Endometrial microvascular endothelial cells (primary cell): ENCODE measurements around the gene MAN1C1. TPM values are rescaled to one million over a fixed set of nuclear protein-coding genes. Genes with fewer than 3 reads are reported as not detected.
"Not testable (repeated sequence)": the region's sequence is repeated elsewhere in the genome, so short reads cannot be mapped to it uniquely, and the experiment has no call there.

Source experiments
- in situ Hi-C: cut with HindIII; loops from 2 replicates; pipeline ENCODE4 v1.10.0; 2017; ENCODE audit warnings: low sequenced_read_pairs, low pct_unique_long_range_greater_than_20kb; ENCODE audit errors: inconsistent ontology term
- total RNA-seq: library from RNA; depleted of rRNA; stranded (reverse); fragments of >200 nt; gene quantifications from one replicate; pipeline ENCODE4 v1.2.3, GENCODE V29; 2015; ENCODE audit errors: inconsistent ontology term

Gene MAN1C1
- total RNA-seq, 1 donor from 2014 or later = not detected

DNA sequence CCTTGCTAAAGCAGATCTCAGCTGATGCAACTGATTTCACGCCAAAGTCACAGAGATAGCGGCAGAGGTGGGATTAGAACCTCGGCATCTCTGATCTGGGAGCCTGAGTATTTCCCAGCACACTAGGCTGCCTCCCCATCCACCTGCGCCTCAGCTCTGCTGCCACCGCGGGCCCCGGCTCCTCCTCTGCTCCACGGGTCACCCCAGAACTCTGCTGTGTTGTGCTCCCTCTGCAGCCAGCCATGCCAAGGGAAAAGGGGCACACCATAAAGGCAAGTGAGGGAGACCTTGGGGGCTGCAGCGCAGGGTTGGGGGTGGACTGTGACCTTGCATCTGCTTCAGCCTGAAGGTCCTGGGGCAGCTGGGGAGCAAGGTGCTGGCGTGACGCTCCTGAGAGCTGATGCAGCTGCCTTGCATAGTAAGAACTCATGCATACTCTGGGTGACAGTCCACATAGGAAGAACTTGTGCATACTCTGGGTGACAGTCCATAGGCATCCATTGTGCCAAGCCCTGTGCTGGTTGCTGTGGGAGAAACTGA, 68.7 kb downstream of the MAN1C1 start:
- in situ Hi-C loops = no loop called here

DNA sequence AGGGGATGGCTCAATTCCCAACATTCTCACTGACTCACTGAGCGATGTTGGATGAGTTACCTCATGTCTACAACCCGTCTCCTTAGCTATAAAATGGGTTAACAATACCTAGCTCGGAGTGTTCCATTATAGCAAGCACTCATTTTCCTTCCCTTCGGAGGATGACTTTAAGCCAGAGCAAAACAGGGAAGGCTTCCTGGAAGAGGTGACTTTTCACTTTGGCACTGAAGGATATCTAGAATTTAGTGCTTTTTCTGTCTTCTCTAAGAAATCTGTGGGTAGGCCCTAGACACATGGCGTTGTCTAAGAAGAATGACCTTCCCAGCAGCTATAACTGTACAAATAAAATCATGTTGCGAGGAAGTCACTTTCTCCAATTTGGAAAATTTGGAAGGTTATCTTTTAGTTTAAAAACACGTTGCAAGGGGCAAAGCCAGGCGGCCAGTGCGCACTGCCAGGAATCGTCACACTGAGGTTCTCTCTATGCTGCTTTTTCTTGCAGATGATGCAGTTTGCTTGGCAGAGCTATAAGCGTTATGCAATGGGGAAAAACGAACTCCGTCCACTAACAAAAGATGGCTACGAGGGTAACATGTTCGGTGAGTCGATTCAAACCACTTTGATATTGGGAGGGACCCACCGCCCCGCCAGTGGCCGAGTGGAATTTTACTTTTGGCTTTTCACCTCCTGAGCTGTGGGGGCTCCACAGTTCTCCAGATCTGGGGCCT, 69.5 kb downstream of the MAN1C1 start:
- in situ Hi-C loops = no loop called here

DNA sequence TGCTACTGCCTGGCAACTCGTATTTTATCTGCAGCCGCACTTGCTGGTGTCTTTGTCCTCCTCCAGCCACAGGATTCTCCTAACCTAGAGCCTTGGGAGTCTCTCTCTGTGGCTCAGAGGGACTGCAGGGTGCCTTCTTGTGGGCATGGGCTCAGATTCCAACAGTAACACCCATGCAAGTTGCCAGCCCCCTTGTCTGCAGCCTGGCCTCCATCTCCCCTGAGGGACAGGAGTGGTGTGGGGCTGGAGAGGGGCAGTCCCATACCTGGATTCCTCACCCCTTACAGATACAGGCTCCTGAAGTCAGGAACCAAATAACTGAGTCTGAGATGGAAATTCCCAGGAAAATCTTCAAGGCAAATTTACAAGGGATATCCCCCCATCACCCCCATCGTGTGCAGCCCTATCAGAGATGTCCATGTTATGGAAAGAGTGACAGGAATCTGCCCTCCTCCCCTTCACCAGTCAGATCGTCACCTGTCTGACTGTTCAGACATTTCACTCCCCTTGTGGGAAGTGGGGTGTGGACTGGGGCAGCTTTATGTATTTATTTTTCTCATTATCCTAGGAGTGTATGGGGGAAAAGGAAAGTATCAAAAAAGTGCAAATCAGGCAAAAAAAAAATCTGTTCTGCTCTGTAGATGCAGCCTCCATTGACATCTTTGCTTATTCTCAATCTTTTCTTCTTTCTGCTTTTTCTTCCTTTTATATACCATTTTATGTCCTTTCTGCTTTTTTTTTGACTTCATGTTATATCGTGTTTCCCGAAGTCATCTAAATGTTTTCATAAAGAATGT, 70.8 kb downstream of the MAN1C1 start:
- in situ Hi-C loops = no loop called here

DNA sequence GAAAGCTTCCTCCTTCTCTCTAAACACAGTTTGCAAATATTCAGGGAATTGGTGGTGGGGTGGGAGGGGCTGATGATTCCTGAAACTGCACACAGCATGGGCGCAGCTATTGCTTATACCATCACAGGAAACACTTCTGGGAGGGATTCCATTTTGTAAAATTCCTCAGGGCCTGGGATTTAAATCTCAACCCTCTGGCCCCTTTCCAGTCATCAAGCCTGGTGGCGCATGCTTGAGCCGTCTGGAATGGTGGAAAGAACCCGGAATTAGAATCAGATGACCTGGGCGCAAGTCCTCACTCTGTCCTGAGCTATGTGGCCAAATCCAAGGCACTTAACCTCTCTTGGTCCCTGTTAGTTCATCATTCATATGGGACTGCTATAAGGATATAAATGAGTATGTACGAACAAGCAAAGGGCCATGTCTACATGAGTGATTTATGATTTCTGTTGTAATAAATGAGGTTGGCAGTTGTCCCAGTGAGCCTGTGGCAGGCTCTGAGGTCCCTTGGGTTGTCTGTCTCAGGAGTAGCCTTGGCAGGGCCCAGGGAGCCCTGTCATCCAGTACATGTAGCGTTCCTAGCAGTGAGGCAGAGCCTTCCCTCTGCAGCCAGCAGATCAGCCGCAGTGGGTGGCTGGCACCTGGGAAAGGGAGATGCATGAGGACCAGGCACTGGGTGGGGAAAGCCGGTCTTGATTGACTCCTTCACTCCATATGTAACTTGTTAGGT, 72.0 kb downstream of the MAN1C1 start:
- in situ Hi-C loops = no loop called here

DNA sequence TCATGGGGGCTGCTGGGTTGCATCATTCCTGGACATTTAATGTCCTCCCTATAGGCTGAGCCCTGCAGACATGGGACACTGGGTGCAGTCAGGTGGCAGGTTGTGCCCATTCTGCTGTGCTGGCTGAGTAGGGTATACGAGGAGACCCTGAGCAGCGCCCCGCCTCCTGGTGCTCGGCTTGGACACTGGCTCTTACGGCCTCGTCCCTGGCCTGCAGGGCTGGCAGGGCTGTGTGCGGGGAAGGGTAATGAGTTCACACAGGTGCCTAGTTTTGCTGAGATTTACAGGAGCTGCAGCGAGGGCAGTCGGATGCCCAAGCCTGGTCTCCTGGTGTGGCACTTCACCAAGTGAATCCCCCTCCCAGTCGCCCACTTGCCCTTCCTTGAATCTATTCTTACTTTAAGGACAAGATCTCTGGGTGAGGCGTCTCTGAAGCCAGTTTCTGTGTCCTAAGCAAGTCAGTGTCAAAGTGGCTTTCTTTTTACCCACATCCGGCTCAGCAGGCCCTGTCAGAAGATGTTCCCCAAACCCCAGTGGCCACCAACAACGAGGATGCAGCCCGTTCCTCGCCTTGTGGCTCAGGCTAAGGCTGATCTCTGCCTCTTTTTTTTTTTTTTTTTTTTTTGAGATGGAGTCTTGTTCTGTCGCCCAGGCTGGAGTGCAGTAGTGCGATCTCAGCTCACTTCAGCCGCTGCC, 73.2 kb downstream of the MAN1C1 start:
- in situ Hi-C loops = no loop called here

DNA sequence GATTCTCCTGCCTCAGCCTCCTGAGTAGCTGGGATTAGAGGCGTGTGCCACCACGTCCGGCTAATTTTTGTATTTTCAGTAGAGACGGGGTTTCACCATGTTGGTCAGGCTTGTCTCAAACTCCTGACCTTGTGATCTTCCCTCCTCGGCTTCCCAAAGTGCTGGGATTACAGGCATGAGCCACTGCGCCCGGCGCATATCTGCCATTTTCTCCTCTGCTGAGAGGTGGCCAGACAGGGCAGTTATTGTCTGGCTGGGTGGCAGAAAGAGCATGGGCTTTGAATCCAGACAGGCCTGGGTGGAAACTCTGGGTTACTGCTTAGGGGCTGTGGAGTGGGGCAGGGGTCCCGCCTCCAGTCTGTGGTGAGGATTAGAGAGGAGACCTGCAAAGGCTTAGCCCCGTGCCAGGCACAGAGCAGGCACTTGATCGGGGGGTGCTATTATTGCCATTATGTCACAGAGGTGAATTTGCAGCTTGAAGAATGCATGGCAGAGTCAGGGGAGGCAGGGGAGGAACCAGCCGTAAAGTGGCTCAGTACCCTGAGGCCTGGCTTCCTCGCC, 73.9 kb downstream of the MAN1C1 start:
- in situ Hi-C loops = no loop called here

DNA sequence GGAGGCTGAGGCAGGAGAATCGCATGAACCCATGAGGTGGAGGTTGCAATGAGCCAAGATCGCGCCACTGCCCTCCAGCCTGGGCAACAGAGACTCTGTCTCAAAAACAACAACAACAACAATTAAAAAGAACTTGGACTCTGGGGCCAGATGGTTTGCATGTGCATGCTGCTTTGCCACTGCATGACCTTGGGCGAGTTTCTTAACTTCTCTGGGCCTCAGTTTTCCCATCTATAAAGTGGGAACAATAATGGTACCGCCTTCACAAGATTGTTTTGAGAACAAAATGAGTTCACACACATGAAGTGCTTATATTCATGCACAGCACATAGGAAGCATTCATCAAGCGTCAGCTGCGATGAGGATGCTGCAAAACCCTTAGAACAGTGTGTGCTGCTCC, 74.6 kb downstream of the MAN1C1 start:
- in situ Hi-C loops = no loop called here

DNA sequence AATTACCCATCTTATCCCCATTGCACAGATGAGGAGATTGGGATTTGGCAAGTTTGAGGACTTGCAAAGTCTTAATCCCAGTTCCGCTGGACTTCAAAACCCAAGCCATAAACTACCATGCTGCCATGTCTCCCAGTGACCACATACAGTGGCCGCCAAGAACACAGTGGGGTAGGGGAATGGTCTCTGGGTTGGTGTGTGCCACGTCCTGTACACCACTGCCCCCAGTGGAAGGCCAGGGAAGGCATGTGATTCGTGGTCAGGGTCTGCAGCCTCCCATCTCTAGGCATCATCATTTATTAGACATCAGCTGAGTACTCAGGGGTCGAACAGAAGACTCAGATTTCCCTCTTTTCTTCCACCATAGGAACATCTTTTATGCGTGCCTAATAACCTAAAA, 76.0 kb downstream of the MAN1C1 start:
- in situ Hi-C loops = no loop called here

DNA sequence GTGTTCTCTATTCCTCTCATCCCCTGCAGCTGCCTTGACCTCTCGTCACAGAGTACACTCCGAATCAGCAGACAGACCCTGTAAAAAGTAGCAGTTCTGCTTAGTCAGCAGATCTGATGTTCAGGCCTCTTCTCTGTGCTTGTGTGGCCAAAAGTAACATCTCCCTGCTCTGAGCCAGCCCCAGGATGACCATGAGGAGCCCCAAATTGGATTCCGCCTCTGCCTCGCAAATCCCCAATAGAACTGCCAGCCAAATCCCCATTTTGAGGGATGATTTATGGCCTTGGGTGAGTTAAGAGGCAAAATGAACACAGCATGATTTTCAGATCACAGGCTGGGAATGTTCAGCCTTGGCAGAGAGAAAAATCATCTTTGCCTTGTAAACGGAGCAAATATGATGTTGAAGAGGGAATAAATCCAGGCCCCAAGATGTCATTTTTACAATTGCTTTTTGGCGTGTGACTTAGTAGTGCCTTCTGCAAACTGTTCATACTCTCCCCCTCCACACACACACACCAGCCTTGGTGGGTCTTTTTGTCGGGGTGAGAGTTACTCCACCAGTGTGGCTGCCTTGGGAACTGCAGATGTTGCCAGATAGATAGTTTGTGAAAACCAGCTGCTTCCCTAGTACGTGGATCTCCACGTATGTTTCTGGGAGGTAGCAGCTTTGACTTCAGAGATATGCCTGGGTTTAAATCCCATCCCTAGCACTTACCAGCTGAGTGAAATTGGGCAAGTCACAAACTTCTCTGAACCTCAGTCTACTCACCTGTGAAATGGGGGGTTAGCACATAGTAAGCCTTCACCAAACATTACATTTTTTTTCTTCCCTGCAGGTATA, 77.8 kb downstream of the MAN1C1 start:
- in situ Hi-C loops = no loop called here

DNA sequence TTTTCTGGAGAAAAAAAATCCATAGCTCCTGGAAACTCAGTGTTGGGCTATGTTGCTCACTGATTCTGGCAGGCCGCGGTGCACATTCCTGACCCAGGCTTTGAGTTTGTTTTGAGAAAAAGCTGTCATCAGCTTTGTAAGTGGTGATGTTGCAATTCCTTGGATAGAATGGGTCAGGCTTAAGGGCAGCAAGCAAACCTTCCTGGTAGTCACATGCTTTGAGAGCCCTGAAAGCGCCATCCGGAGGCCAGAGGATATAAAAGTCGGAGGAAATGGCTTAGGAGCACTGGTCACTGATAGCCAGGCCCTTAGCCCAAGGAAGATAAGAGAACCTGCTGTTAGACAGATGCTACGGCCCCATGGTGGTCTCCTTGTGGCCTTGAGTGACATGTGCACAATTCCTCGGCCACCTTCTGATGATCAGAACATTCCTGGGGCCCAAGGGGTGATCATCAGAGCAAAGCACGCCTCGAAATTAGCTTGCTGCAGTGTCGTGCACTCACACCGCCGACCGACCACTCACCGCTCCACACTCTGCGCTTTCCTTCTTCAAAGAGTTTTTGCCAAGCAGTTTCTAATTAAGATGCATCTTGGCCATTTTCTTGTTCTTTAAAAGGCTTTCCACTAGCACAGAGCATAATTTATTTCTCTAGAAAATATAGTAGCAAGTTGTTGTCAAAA, 78.6 kb downstream of the MAN1C1 start:
- in situ Hi-C loops = no loop called here

DNA sequence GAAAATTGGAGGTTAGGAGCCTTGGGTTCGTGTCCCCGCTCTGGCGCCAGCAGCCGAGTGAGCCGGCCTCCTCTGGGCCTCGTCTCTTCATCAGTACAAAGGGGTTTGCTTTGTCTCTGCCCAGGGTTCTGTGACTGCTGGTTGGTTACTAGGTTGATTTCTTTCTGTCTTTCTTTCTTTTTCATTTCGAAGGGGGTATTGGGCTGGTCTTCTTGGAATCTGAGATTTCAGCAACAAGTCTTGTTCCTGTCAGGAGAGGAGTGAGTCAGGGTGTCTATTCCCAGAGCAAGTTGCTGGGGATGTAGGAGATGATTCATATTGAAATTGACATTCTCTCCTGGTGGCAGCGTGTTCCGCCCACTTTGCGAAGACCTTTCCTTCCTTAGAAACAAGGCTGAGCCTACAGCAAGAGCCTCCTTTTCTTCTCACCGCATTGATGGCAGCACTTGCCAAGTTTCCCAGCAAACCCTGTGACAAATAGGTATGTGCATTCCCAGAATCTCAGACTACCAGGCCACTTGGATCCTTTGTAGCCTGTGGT, 79.2 kb downstream of the MAN1C1 start:
- in situ Hi-C loops = no loop called here

DNA sequence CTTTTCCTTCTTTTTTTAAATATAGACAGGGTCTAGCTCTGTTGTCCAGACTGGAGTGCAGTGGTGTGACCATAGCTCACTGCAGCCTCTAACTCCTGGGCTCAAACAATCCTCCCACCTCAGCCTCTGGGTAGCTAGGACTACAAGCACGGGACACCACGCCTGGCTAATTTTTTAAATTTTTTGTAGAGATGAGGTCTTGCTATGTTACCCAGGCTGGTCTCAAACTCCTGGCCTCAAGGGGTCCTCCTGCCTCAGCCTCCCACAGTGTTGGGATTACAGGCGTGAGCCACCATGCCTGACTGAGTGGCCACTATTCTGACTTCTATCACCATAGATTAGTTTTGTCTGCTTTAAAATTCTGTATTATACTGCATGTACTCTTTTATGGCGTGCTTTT, 80.1 kb downstream of the MAN1C1 start:
- in situ Hi-C loops = not testable (repeated sequence)

DNA sequence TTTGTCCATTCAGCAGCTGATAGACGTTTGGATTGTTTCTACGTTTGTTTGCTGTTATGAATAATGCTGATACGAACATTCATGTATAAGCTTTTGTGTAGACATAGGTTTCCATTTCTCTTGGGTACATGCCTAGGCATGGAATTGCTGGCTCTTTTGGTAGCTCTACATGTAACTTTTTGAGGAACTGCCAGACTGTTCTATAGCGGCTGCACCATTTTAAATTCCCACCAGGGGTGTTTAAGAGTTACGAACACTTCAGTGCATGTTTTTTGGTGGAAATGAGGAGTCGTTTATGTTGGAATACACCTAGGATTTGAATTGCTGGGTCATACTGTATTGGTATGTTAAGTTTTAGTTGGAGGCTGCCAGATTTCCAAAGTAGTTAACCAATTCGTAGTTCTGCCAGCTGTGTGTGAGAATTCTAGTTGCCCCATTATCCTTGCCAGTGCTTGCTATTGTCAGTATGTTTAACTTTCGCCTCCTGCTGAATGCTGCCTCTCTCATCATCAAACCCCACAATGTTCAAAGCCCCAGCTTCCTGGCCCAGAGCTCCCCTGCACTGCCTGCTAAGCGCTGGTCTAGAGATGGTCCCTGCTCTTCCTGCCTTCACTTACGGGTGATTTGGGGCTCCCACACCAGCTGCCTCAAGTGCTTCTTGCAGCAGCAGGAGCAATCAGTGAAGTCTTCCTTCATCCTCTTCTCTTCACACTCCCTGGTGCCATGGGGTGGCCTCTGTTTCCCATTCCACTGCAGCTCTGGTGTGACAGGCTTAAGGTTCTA, 81.0 kb downstream of the MAN1C1 start:
- in situ Hi-C loops = no loop called here

DNA sequence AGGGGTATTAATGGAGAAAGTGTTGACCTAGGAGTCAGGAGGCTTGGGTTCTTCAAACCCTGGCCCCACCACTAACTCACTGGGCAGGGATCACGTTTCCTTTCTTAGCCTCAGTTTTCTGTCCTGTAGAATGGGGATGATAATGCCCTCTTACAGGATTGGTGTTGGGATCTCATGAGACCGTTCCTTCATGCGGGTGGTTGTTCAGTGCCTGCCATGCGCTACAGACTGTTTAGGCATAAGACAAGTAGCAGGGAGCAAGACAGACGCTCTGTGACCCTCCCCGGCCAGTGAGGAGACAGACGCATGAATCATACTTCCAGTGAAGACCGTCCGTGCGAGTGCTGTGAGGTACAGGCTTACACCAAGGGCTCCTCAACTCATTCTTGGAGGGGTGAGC, 81.7 kb downstream of the MAN1C1 start:
- in situ Hi-C loops = no loop called here

DNA sequence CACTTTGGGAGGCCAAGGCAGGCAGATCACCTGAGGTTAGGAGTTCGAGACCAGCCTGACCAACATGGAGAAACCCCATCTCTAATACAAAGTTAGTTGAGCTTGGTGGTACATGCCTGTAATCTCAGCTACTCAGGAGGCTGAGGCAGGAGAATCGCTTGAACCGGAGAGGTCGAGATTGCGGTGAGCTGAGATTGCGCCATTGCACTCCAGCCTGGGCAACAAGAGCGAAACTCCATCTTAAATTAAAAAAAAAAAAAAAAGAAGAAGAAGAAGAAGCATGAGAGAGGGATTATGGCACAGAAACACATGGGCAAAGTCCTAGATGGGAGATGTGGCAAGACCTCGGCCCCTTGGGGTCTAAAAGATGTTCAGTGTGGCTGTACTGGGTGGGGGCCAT, 82.5 kb downstream of the MAN1C1 start:
- in situ Hi-C loops = not testable (repeated sequence)

DNA sequence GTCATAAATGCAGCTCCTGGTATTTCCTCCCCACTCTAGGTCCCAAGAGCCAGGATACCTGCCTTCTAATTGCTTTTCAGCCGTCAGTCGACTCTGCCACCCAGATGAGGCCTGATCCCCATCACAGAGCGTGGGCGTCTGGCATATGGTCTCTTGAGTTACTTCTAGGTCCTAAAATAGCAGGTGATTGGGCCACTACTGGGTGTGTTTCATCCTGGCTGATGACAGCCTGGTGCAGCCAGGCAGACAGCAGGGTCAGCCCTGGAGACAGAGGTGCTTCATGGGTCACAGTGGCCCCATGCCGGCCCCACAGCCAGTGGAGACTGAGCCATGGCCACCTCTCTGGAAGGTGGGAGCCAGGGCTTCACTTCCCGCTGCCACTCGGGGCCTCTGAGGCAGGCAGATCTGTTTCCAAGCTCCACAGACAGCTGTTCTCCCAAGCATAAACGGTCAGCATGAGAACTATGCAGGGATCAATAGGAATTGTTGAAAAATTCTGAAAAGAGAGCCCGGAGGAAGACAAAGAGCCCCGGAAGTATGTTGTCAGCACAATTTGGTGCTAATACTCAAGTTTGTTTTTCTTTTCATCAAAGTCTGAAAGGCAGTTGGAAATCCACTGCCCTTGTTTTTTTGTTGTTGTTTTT, 83.0 kb downstream of the MAN1C1 start:
- in situ Hi-C loops = no loop called here
